Omental fat pad (tissue), 4 donors: ENCODE results near the gene FGD3. TPM values are rescaled to one million over a fixed set of nuclear protein-coding genes. Genes with fewer than 3 reads are reported as not detected.

Source experiments
- ATAC-seq: fragments of 150-250 bp; one replicate; pipeline ENCODE4 v1.9.1; 2016; ENCODE audit warnings: mild to moderate bottlenecking, moderate library complexity; ENCODE audit not compliant: low FRiP score
- DNase-seq: peaks from one replicate; pipeline ENCODE4 v3.0.0-alpha.2; 2019; ENCODE audit warnings: low spot score
- CTCF ChIP-seq, 3 donors: fragments of 450-650 bp; IDR thresholded peaks; one replicate each; pipeline ENCODE4 v1.5.1; 2016 to 2017; ENCODE audit warnings: antibody characterized with exemption in 3 of 3, mild to moderate bottlenecking in 3 of 3, moderate library complexity in 2 of 3
- total RNA-seq, 4 donors: library from RNA; depleted of rRNA; stranded (reverse); fragments of >200 nt; gene quantifications; one replicate each; pipeline ENCODE4 v1.1.0, GENCODE V29; 2016

Gene FGD3
- total RNA-seq, 4 donors from 2014 or later: 5.4 to 26.5 (median 8.9) TPM

DNA sequence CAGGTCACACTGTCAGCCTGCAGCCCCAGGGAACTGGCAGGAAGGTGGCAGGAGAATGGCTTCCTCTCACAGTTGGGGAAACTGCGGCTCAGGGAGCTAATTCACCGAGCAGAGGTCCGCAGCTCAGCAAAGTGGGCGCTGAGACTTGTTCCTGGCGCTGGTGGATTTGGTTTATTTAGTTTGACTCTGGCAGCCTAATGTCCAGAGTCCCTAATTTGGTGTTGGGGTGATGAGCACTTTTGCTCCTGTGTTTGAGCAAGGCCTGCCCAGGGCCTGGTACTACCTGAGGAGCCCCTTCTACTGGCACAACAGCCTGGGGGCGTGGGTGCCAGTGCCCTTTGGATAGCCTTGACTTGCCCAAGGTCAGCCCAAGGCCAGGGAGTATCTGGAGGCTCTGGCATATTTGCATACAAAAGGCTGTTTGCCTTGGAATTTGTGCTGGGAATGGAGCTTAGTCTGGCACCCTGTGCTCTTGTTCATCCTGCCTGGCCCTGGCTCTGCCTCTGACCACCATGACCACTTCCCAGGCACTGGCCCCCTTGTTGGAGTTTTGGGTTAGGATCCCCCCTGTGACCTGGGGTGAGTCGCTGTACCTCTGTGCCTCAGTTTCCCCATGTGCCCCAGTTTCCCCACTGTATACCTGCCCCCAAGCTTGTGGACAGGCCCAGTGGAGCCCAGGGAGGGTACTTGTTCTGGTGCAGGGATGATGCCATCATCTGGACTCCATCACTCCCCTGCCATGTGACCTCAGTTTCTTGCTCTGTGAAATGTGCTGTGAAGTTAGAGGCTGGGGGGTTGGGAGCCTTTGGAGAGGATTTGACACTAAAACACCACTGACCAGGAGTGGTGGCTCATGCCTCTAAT lies 112.6 kb downstream of the FGD3 start:
- no peak for DNase-seq
- no peak for TF ChIP-seq CTCF (IDR thresholded peaks at IDR 0.05)
- ATAC-seq: no peak

DNA sequence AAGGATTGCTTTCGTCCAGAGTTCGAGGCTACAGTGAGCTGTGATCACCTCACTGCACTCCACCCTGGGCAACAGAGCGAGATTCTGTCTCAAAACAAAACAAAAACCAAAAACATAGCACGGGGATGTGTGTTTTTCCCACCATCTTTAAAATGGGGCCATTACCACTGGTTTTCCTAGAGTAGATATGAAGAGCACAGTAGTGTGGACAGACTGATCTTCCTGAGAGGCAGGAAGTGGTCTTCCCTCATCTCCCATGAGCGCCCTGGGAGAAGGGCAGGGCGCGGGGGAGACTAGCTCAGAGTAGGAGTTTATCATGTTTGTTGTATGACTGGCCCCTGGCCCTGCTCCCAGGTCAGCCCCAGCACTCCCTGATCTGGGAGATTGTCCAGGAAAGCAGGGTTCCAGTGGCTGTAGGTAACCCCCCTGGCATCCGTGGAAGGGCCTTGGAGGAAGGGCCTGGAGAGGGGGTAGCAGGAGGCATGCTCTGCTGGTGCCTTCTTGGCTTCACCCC lies 113.5 kb downstream of the FGD3 start:
- DNase-seq: no peak
- no peak for TF ChIP-seq CTCF (IDR thresholded peaks at IDR 0.05)
- ATAC-seq: peak; percentile 51

DNA sequence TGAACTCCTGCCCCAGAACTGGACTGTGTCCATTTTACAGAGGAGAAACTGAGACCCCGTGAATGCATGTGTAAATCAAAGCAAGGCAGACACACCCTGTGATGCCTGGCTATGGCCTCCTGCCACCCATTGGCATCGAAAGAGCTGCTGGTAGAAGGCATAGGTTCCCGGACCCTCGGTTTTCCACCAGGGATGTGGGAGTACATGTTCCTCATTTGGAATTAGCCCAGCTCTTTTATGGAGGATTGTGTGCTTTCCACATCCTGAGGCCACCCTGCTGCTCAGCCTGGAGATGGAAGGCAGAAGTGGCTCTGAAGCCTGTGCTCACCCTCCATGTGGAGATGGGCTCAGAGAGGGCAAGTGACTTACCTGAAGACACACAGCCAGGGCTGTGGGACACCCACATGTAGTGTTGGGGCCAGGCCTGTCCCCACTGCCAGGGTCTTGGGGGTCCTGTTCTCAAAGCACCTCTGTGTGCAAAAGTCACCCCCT lies 114.0 kb downstream of the FGD3 start:
- ATAC-seq (peak; percentile 3), DNase-seq (no peak)
- no peak for TF ChIP-seq CTCF (IDR thresholded peaks at IDR 0.05)

DNA sequence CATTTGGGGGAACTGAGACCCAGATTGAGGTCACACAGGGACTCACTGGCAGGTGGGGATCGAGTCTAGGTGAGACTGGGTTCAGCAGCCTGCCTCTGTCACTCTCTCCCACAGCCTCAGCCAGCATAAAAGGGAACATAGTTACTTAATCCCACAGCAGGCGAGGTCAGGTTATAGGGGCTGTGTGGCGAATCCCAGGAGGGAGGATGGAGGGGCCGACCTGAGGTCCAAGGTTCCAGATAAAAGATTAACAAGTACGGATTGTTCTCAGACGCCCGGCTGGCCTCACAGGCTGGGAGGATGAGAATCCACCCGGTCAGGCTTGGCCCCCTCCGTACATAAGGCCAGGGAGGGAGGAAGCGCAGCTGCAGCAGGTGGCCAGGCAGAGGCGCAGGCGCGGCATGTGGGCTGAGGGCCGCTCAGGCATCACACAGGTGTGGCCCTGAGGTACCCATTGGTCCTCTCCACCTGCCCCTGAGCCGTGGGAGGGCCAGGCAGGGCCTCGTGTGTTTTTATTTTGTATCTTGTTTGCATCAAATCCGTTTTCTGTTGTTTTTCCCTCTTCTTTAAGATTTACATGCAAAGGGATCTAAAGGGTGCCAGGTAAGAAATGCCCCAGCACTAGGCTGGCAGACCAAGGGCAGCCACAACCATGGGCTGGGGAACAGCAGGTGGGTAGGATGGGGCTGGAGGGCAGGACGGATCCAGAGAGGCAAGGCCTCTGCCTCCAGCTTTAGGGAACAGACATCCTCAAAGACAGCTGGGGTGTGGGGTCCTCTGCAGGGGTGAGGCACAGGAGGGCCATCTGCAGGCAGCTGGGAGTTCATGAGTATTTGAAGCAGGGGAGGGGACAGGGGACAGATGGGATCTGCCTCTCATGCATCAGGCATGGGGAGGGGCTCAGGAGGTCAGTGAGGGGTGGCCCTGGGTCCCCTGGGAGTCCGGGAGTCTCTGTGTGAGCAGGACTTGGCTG lies 114.8 kb downstream of the FGD3 start:
- TF ChIP-seq CTCF (IDR thresholded peaks at IDR 0.05): no peak
- ATAC-seq (no peak), DNase-seq (no peak)

GRCh38 chr9:93064392-93065134 lies 117.2 kb downstream of the FGD3 start:
- no peak for TF ChIP-seq CTCF (IDR thresholded peaks at IDR 0.05)
- DNase-seq (no peak), ATAC-seq (no peak)

- DNase-seq (no peak), ATAC-seq (no peak)
- TF ChIP-seq CTCF (IDR thresholded peaks at IDR 0.05): no peak
These were observed 117.9 kb downstream of the FGD3 start for GRCh38 chr9:93065135-93065720.
